ENCODE results near the gene NFIB.

GRCh38 chr9:14314424-14314928 is 535 bp upstream of the NFIB start:
- TF ChIP-seq CTCF (optimal IDR thresholded peaks at IDR 0.05 in 1 of 3, IDR thresholded peaks at IDR 0.05 in 1 of 3, conservative IDR thresholded peaks at IDR 0.05 in 1 of 3; ENCODE audit: extremely low read depth in 1 of 3, insufficient read depth in 2 of 3, low read length in 3 of 3) (no peak), EZH2 (IDR thresholded peaks at IDR 0.05; ENCODE audit: low read length) (no peak)

Measured in keratinocyte (primary cell).